ENCODE data around the gene RNF169. TPM values are rescaled to one million over a fixed set of nuclear protein-coding genes. Genes with fewer than 3 reads are reported as not detected.
"Not testable (repeated sequence)": the region's sequence is repeated elsewhere in the genome, so short reads cannot be mapped to it uniquely, and the experiment has no call there.

Gene RNF169
- total RNA-seq, 1 experiment from 2014 or later = 47.0 TPM

DNA sequence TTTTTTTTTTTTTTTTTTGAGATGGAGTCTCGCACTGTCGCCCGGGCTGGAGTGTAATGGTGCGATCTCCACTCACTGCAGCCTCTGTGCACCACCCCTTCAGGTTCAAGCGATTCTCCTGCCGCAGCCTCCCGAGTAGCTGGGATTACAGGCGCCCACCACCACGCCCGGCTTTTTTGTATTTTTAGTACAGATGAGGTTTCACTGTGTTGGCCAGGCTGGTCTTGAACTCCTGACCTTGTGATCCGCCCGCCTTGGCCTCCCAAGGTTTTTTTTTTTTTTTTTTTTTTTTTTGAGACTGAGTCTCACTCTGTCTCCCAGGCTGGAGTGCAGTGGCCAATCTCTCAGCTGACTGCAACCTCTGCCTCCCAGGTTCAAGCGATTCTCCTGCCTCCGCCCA is 1.9 kb downstream of the RNF169 start:
- not testable (repeated sequence) for H3K9me3 ChIP-seq (ENCODE audit: low read length); DNase-seq; H3K9ac ChIP-seq (ENCODE audit: low read length); H4K20me1 ChIP-seq (ENCODE audit: insufficient read depth, low read depth, low read length); H3K9me2 ChIP-seq (replicated peaks; ENCODE audit: insufficient read depth, low read length); H3K27ac ChIP-seq (ENCODE audit: low read length); H3K27me3 ChIP-seq (ENCODE audit: low read length); H2AFZ ChIP-seq (ENCODE audit: low read length)
- Histone ChIP-seq H3K4me1 (ENCODE audit: low read length) (peaks cover 31% of the 10 kb centered on the region), H3K36me3 (ENCODE audit: insufficient read depth, low read length) (peaks cover 21% of the 10 kb centered on the region), H3K79me2 (ENCODE audit: low read length) (peaks cover 64% of the 10 kb centered on the region), H3K4me2 (ENCODE audit: low read depth, low read length, poor library complexity, severe bottlenecking) (peak overlapping the region; percentile 89), H3K4me3 (ENCODE audit: low read length) (peak overlapping the region; percentile 80; the same call in 1 of the 2 replicates)

DNA sequence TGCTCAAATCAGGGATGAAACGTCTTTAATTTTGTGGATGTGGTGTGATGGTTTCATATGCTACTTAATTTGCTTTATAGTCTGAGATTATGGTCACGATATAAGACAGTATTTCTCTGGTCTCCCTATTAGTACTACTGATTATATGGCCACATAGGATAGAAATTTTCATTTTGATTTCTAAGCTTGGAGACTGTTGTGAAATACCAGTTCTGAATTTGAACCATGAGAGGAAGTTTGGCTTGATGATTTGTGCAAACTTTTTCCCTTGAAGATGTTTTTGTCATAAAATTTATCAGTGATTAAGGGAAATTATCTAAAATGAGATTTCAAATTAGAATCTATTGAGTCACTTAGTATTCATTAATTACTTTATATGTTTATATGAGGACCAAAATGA is 2.7 kb downstream of the RNF169 start:
- peaks cover 31% of the 10 kb centered on the region for H3K4me1 ChIP-seq (ENCODE audit: low read length)
- H3K4me2 ChIP-seq (ENCODE audit: low read depth, low read length, poor library complexity, severe bottlenecking) = peak overlapping the region; percentile 4

DNA sequence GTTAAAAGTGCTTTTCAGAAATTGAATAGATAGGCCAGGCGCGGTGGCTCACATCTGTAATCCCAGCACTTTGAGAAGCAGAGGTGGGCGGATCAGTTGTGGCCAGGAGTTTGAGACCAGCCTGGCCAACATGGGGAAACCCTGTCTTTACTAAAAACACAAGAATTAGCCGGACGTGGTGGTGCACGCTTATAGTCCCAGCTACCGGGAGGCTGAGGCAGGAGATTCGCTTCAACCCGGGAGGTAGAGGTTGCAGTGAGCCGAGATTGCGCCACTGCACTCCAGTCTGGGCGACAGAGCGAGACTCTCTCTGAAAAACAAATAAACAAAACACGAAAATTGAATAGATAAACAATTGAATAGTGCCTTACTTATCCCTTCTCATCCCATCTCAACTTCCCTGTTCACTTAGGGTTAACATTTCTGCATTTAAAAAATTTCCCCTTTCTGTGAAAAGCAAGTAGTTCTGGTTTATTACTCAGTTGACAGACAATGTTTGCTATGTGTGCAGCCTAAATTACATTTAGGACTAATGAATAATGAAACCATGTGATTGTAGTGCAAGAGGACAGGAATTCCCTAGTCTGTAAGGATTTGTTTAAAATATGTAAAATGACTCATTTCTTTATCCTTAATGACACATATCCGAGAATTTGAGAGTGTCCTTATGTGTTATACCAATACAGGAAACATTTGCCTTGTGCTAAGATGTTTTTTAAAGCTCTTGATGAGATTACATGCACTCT is 6.0 kb downstream of the RNF169 start:
- Histone ChIP-seq H3K9ac (ENCODE audit: low read length) (no peak overlapping the region), H4K20me1 (ENCODE audit: insufficient read depth, low read depth, low read length) (peaks cover 2% of the 10 kb centered on the region; the same call in 1 of the 2 replicates), H3K4me1 (ENCODE audit: low read length) (peaks cover 18% of the 10 kb centered on the region), H3K4me3 (ENCODE audit: low read length) (no peak overlapping the region), H3K9me2 (replicated peaks; ENCODE audit: insufficient read depth, low read length) (no peaks in the 10 kb centered on the region), H3K79me2 (ENCODE audit: low read length) (peaks cover 71% of the 10 kb centered on the region), H3K27ac (ENCODE audit: low read length) (peak overlapping the region; percentile 9; the same call in 1 of the 2 replicates), H3K9me3 (ENCODE audit: low read length) (peaks cover 6% of the 10 kb centered on the region; the same call in 1 of the 2 replicates), H3K4me2 (ENCODE audit: low read depth, low read length, poor library complexity, severe bottlenecking) (no peak overlapping the region), H2AFZ (ENCODE audit: low read length) (no peak overlapping the region), H3K27me3 (ENCODE audit: low read length) (no peaks in the 10 kb centered on the region), H3K36me3 (ENCODE audit: insufficient read depth, low read length) (peaks cover 31% of the 10 kb centered on the region)
- DNase-seq = no peak

More for the DNA sequence above, 2.7 kb downstream of the RNF169 start:
- H3K27me3 ChIP-seq (ENCODE audit: low read length) = no peaks in the 10 kb centered on the region
- H3K9me3 ChIP-seq (ENCODE audit: low read length) = peaks cover 2% of the 10 kb centered on the region; the same call in 1 of the 2 replicates
- no peak overlapping the region for H3K27ac ChIP-seq (ENCODE audit: low read length)
- no peak overlapping the region for H3K4me3 ChIP-seq (ENCODE audit: low read length)
- no peak overlapping the region for H2AFZ ChIP-seq (ENCODE audit: low read length)
- H3K36me3 ChIP-seq (ENCODE audit: insufficient read depth, low read length) = peaks cover 27% of the 10 kb centered on the region
- peaks cover 71% of the 10 kb centered on the region for H3K79me2 ChIP-seq (ENCODE audit: low read length)
- no peaks in the 10 kb centered on the region for H3K9me2 ChIP-seq (replicated peaks; ENCODE audit: insufficient read depth, low read length)
- peaks cover 2% of the 10 kb centered on the region; the same call in 1 of the 2 replicates for H4K20me1 ChIP-seq (ENCODE audit: insufficient read depth, low read depth, low read length)
- no peak for DNase-seq
- no peak overlapping the region for H3K9ac ChIP-seq (ENCODE audit: low read length)

DNA sequence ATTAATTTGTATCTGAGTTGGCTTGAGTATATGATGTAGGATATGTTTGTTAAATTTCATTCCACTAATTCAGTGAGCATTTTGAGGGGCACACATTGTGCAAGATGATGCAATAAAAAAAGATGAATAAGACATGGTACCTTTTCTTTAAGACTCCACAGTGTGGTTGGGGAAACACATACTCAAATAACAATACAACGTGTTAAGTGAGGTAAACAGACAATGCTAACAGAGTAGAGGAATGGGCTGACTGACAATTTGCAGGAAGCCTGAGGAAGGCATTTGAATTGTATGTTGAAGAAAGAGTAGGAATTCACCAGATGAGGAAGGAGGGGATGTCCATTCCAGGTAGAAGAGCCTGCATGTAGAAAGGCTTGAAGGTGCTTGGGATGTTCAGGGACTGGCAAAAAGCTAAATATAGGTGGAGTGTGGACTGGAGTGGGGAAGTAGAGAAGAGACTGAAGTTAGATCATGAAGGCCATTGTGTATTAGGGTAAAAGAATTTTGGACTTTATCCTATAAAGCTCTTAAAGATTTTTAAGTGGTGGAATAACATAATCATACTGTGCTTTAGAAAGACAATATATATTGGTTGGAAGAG is 6.8 kb downstream of the RNF169 start:
- Histone ChIP-seq H3K36me3 (ENCODE audit: insufficient read depth, low read length) (peaks cover 31% of the 10 kb centered on the region), H4K20me1 (ENCODE audit: insufficient read depth, low read depth, low read length) (peaks cover 2% of the 10 kb centered on the region; the same call in 1 of the 2 replicates), H3K9ac (ENCODE audit: low read length) (no peak overlapping the region), H3K4me2 (ENCODE audit: low read depth, low read length, poor library complexity, severe bottlenecking) (no peak overlapping the region), H3K4me1 (ENCODE audit: low read length) (peaks cover 11% of the 10 kb centered on the region), H3K79me2 (ENCODE audit: low read length) (peaks cover 63% of the 10 kb centered on the region), H3K27ac (ENCODE audit: low read length) (peak overlapping the region; percentile 9; the same call in 1 of the 2 replicates), H3K9me2 (replicated peaks; ENCODE audit: insufficient read depth, low read length) (no peaks in the 10 kb centered on the region), H3K27me3 (ENCODE audit: low read length) (no peaks in the 10 kb centered on the region), H3K9me3 (ENCODE audit: low read length) (peaks cover 6% of the 10 kb centered on the region; the same call in 1 of the 2 replicates), H2AFZ (ENCODE audit: low read length) (no peak overlapping the region), H3K4me3 (ENCODE audit: low read length) (no peak overlapping the region)
- no peak for DNase-seq

DNA sequence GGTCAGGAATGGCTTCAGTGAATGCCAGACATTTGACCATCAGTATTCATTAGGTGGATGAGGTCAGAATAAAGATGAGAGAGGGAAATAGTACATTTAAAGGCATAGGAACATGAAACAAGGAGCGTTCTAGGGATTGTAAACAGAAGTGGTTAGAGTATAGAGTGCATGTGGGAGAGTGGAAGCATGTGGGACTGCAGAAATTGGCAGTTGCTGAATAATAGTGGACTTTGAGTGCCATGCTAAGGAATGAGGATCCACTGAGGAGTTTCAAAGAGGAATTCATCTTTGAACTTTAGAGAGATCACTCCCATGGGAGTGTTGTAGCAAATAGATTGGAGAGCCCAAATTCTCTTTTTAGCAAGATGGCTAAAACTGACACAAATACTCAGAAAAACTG is 7.9 kb downstream of the RNF169 start:
- Histone ChIP-seq H3K4me1 (ENCODE audit: low read length) (peaks cover 5% of the 10 kb centered on the region), H4K20me1 (ENCODE audit: insufficient read depth, low read depth, low read length) (no peaks in the 10 kb centered on the region), H3K4me2 (ENCODE audit: low read depth, low read length, poor library complexity, severe bottlenecking) (no peak overlapping the region), H3K9me2 (replicated peaks; ENCODE audit: insufficient read depth, low read length) (no peaks in the 10 kb centered on the region), H3K4me3 (ENCODE audit: low read length) (no peak overlapping the region), H3K9me3 (ENCODE audit: low read length) (peaks cover 6% of the 10 kb centered on the region; the same call in 1 of the 2 replicates), H3K79me2 (ENCODE audit: low read length) (peaks cover 52% of the 10 kb centered on the region), H3K27me3 (ENCODE audit: low read length) (no peaks in the 10 kb centered on the region), H2AFZ (ENCODE audit: low read length) (no peak overlapping the region), H3K36me3 (ENCODE audit: insufficient read depth, low read length) (peaks cover 25% of the 10 kb centered on the region), H3K27ac (ENCODE audit: low read length) (no peak overlapping the region), H3K9ac (ENCODE audit: low read length) (no peak overlapping the region)
- DNase-seq = no peak

DNA sequence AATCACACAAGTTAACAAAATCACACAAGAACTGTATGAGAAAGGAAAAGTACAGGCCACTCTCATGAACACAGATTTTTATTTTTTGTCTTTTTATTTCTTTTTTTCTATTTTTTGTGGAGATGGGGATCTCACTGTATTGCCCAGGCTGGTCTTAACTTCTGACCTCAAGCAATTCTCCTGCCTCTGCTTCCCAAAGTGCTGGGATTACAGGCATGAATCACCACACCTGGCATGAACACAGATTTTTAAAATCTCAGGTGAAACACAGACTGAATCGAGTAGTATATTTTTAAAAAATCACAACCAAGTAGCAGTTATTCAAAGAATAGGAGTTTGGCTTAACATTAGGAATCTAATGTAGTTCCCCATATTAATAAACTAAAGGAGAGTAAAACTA is 18.3 kb downstream of the RNF169 start:
- peaks cover 31% of the 10 kb centered on the region for H3K4me1 ChIP-seq (ENCODE audit: low read length)
- H3K79me2 ChIP-seq (ENCODE audit: low read length) = peaks cover 93% of the 10 kb centered on the region
- no peaks in the 10 kb centered on the region for H3K27me3 ChIP-seq (ENCODE audit: low read length)
- H3K27ac ChIP-seq (ENCODE audit: low read length) = no peak overlapping the region
- no peak for DNase-seq
- no peak overlapping the region for H3K4me3 ChIP-seq (ENCODE audit: low read length)
- no peaks in the 10 kb centered on the region for H4K20me1 ChIP-seq (ENCODE audit: insufficient read depth, low read depth, low read length)
- H3K9me3 ChIP-seq (ENCODE audit: low read length) = no peaks in the 10 kb centered on the region
- H3K9me2 ChIP-seq (replicated peaks; ENCODE audit: insufficient read depth, low read length) = no peaks in the 10 kb centered on the region
- no peak overlapping the region for H2AFZ ChIP-seq (ENCODE audit: low read length)
- no peak overlapping the region for H3K9ac ChIP-seq (ENCODE audit: low read length)
- peaks cover 6% of the 10 kb centered on the region for H3K36me3 ChIP-seq (ENCODE audit: insufficient read depth, low read length)
- H3K4me2 ChIP-seq (ENCODE audit: low read depth, low read length, poor library complexity, severe bottlenecking) = no peak overlapping the region

DNA sequence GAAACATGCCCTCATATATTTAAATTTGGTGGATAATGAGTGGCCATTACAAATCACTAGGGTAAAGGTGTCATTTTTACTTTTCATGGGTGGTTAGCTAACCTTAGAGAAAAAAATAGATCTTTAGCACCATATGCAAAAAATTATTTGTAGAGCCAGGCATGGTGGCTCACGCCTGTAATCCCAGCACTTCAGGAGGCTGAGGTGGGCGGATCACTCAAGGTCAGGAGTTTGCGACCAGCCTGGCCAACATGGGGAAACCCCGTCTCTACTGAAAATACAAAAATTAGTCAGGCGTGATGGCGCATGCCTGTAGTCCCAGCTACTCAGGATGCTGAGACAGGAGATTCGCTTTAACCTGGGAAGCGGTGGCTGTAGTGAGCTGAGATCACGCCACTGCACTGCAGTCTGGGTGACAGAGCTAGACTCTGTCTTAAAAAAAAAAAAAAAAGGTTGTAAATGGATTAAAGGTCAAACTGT is 19.6 kb downstream of the RNF169 start:
- not testable (repeated sequence) for H3K9me3 ChIP-seq (ENCODE audit: low read length); DNase-seq; H3K4me3 ChIP-seq (ENCODE audit: low read length); H3K9me2 ChIP-seq (replicated peaks; ENCODE audit: insufficient read depth, low read length); H3K9ac ChIP-seq (ENCODE audit: low read length); H4K20me1 ChIP-seq (ENCODE audit: insufficient read depth, low read depth, low read length); H2AFZ ChIP-seq (ENCODE audit: low read length); H3K36me3 ChIP-seq (ENCODE audit: insufficient read depth, low read length); H3K27me3 ChIP-seq (ENCODE audit: low read length)
- H3K79me2 ChIP-seq (ENCODE audit: low read length) = peaks cover 97% of the 10 kb centered on the region
- H3K4me1 ChIP-seq (ENCODE audit: low read length) = peaks cover 42% of the 10 kb centered on the region
- H3K4me2 ChIP-seq (ENCODE audit: low read depth, low read length, poor library complexity, severe bottlenecking) = peak overlapping the region; percentile 25
- H3K27ac ChIP-seq (ENCODE audit: low read length) = peak overlapping the region; percentile 24

DNA sequence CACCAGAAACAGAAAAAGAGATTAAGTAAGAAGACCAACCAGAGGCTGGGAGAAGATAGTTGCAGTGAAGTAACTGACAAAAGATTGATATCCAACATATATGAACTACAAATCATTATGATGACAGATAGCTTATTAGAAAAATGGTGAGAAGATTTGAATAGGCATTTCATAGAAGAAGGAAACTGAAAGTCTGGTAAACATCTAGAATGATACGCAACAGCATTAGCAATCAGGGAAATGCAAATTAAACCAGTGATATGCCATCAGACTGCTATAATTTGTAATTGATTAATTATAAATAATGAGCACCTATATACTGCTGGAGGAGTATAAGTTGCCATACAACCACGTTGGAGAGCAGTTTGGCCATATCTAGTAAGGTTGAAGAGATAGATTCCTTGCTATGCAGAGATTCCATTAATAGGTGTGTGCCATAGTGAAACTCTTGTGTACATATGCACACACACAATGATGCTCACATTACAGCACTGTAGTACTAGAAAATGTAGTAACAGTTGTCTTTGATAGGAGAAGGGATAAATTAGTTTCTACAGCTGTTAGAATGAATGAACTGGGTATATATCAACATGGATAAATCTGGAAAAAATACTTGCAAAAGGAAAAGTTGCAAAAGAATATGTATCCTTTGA is 20.5 kb downstream of the RNF169 start:
- Histone ChIP-seq H3K4me3 (ENCODE audit: low read length) (no peak overlapping the region), H3K9me3 (ENCODE audit: low read length) (no peaks in the 10 kb centered on the region), H3K4me1 (ENCODE audit: low read length) (peaks cover 48% of the 10 kb centered on the region), H3K9ac (ENCODE audit: low read length) (no peak overlapping the region), H3K4me2 (ENCODE audit: low read depth, low read length, poor library complexity, severe bottlenecking) (no peak overlapping the region), H3K36me3 (ENCODE audit: insufficient read depth, low read length) (no peaks in the 10 kb centered on the region; the same call in 1 of the 2 replicates), H4K20me1 (ENCODE audit: insufficient read depth, low read depth, low read length) (no peaks in the 10 kb centered on the region), H3K79me2 (ENCODE audit: low read length) (peaks cover 97% of the 10 kb centered on the region), H3K27me3 (ENCODE audit: low read length) (no peaks in the 10 kb centered on the region), H2AFZ (ENCODE audit: low read length) (no peak overlapping the region), H3K9me2 (replicated peaks; ENCODE audit: insufficient read depth, low read length) (no peaks in the 10 kb centered on the region), H3K27ac (ENCODE audit: low read length) (peak overlapping the region; percentile 24)
- DNase-seq = no peak
